Natural killer cell (primary cell): Measurements from ENCODE around the gene INHBC. TPM values are rescaled to one million over a fixed set of nuclear protein-coding genes. Genes with fewer than 3 reads are reported as not detected.

Source experiments
- ATAC-seq, 3 donors: fragments of 150-1000 bp in 2 of 3; fragments of 200-7000 bp in 1 of 3; cut with Tn5 transposase; 1 replicate in 1 of 3; 2 replicates in 2 of 3; pipeline ENCODE4 v1.10.0; 2021; ENCODE audit warnings: mild to moderate bottlenecking in 2 of 3, moderate library complexity in 2 of 3
- DNase-seq, 2 donors: peaks; one replicate each; pipeline versions ENCODE4 v3.0.0 to v3.0.0-alpha.2; 2013 to 2021; ENCODE audit warnings: mixed read lengths in 1 of 2
- H3K27ac ChIP-seq: one replicate; pipeline ENCODE4 v1.5.1; 2013; ENCODE audit warnings: mild to moderate bottlenecking, low read length
- H3K27me3 ChIP-seq: one replicate; pipeline ENCODE4 v1.6.1; 2013; ENCODE audit warnings: low read length; ENCODE audit not compliant: control insufficient read depth, insufficient read depth
- H3K36me3 ChIP-seq: one replicate; pipeline ENCODE4 v1.6.1; 2013; ENCODE audit warnings: low read length; ENCODE audit not compliant: control insufficient read depth, insufficient read depth
- H3K4me1 ChIP-seq: one replicate; pipeline ENCODE4 v1.6.1; 2013; ENCODE audit warnings: low read length; ENCODE audit not compliant: control insufficient read depth, insufficient read depth
- H3K4me3 ChIP-seq: one replicate; pipeline ENCODE4 v1.5.1; 2013; ENCODE audit warnings: low read length
- H3K9me3 ChIP-seq: one replicate; pipeline ENCODE4 v1.6.1; 2013; ENCODE audit warnings: low read length; ENCODE audit not compliant: control insufficient read depth, insufficient read depth
- H3K27ac Mint-ChIP-seq, 2 donors: one replicate each; pipeline ENCODE4 v1.8.0; 2022; ENCODE audit warnings: mild to moderate bottlenecking in 2 of 2, mixed read lengths in 2 of 2, moderate library complexity in 1 of 2
- H3K27me3 Mint-ChIP-seq, 2 donors: one replicate each; pipeline ENCODE4 v1.8.0; 2022; ENCODE audit warnings: low read depth in 2 of 2, mixed read lengths in 2 of 2
- H3K36me3 Mint-ChIP-seq: one replicate; pipeline ENCODE4 v1.8.0; 2022; ENCODE audit warnings: mixed read lengths
- H3K4me1 Mint-ChIP-seq, 2 donors: one replicate each; pipeline ENCODE4 v1.8.0; 2022; ENCODE audit warnings: mixed read lengths in 2 of 2
- H3K4me3 Mint-ChIP-seq: one replicate; pipeline ENCODE4 v1.8.0; 2022; ENCODE audit warnings: mild to moderate bottlenecking, moderate library complexity, mixed read lengths
- H3K9me3 Mint-ChIP-seq, 2 donors: one replicate each; pipeline ENCODE4 v1.8.0; 2022; ENCODE audit warnings: mixed read lengths in 2 of 2
- WGBS: methylation state at CpG from one replicate; pipeline ENCODE4 v1.1.7; 2013; ENCODE audit warnings: missing lambda C conversion rate; ENCODE audit not compliant: insufficient coverage; 5-methylcytosine and 5-hydroxymethylcytosine counted together
- intact Hi-C: fragments of 100-400 bp; cut with micrococcal nuclease; formaldehyde crosslinking; loops from one replicate; pipeline ENCODE4 v1.14.2; 2022
- total RNA-seq, 4 donors: library from RNA; stranded (reverse); fragments of 120-200 nt in 1 of 4; gene quantifications; one replicate each; pipeline versions ENCODE4 v1.2.3 to v1.2.4, GENCODE V29; 2013 to 2022
- TF ChIP-seq, protein P1 (sequence below): fragments of 200-600 bp; IDR thresholded peaks from one replicate; pipeline ENCODE4 v1.8.0; 2022; ENCODE audit warnings: antibody characterized with exemption

INHBC gene
- total RNA-seq, 3 donors from 2014 or later (not counting 1 experiment from before 2014, with no cell fraction given), result 0.18 to 0.35 (median 0.31) TPM

DNA sequence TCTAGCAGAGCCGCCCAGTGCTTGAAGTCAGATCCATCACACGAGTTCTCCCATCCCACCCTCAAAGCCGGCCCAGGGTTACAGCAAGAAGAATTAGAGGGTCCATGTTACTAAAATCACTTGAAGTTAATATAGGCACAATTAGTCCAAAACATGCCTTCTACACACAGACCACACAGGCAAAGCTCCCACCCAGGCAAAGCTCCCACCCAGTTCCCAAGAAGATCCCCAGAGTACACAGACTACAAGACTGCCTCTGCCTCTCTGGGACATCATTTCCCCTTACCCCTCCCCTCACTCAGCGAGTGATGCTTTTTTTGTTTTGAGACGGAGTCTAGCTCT, 28.3 kb downstream of the INHBC start:
- H3K4me3 ChIP-seq, result no peak overlapping the region
- no peaks in the 10 kb centered on the region for H3K36me3 Mint-ChIP-seq
- ATAC-seq (no peak), DNase-seq (no peak)
- peaks cover 47% of the 10 kb centered on the region for H3K4me1 ChIP-seq
- WGBS, result 38% methylated on average over 4 of the region's 5 CpGs
- peak overlapping the region; percentile 76 to 96 for H3K27ac Mint-ChIP-seq
- H3K4me3 Mint-ChIP-seq, result peak overlapping the region; percentile 93
- intact Hi-C loops, result loop anchor here (2.0 kb wide), 1 partner anchor 14 kb away; no protein-coding TSS in a partner anchor
- peaks cover 64 to 68% of the 10 kb centered on the region in 2 donors for H3K4me1 Mint-ChIP-seq
- H3K9me3 ChIP-seq, result no peaks in the 10 kb centered on the region
- H3K36me3 ChIP-seq, result peaks cover 5% of the 10 kb centered on the region
- peaks cover 0 to 15% of the 10 kb centered on the region in 2 donors for H3K27me3 Mint-ChIP-seq
- no peaks in the 10 kb centered on the region for H3K9me3 Mint-ChIP-seq
- no peak overlapping the region for H3K27ac ChIP-seq
- TF ChIP-seq, protein P1, sequence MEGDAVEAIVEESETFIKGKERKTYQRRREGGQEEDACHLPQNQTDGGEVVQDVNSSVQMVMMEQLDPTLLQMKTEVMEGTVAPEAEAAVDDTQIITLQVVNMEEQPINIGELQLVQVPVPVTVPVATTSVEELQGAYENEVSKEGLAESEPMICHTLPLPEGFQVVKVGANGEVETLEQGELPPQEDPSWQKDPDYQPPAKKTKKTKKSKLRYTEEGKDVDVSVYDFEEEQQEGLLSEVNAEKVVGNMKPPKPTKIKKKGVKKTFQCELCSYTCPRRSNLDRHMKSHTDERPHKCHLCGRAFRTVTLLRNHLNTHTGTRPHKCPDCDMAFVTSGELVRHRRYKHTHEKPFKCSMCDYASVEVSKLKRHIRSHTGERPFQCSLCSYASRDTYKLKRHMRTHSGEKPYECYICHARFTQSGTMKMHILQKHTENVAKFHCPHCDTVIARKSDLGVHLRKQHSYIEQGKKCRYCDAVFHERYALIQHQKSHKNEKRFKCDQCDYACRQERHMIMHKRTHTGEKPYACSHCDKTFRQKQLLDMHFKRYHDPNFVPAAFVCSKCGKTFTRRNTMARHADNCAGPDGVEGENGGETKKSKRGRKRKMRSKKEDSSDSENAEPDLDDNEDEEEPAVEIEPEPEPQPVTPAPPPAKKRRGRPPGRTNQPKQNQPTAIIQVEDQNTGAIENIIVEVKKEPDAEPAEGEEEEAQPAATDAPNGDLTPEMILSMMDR, result peak; percentile 35
- peaks cover 6% of the 10 kb centered on the region for H3K27me3 ChIP-seq

DNA sequence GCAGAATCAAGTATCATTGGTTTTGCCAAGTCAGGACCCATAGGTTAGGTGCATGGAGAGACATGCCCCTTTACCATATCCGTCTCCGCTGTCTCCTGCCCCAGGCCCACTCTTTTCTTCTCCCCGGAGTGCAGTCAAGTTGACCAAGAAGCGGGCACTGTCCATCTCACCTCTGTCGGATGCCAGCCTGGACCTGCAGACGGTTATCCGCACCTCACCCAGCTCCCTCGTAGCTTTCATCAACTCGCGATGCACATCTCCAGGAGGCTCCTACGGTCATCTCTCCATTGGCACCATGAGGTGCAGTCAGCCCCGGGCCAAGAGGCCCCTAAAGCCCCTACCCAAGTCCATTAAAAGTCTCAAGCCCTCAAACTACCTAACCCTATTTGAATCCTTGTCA, 30.0 kb downstream of the INHBC start:
- ATAC-seq, result no peak
- Mint-ChIP-seq H3K27me3 (peaks cover 0 to 15% of the 10 kb centered on the region in 2 donors), H3K9me3 (no peaks in the 10 kb centered on the region), H3K36me3 (no peaks in the 10 kb centered on the region), H3K4me3 (peak overlapping the region; percentile 56), H3K27ac (peak overlapping the region; percentile 61 to 62), H3K4me1 (peaks cover 69 to 73% of the 10 kb centered on the region in 2 donors)
- H3K27me3 ChIP-seq, result peaks cover 6% of the 10 kb centered on the region
- peaks cover 42% of the 10 kb centered on the region for H3K4me1 ChIP-seq
- no peak overlapping the region for H3K4me3 ChIP-seq
- peaks cover 16% of the 10 kb centered on the region for H3K36me3 ChIP-seq
- no peaks in the 10 kb centered on the region for H3K9me3 ChIP-seq
- intact Hi-C loops, result no loop called here
- no peak for DNase-seq
- 93% methylated on average over 12 of the region's 12 CpGs for WGBS
- TF ChIP-seq, protein P1, result no peak
- H3K27ac ChIP-seq, result no peak overlapping the region

DNA sequence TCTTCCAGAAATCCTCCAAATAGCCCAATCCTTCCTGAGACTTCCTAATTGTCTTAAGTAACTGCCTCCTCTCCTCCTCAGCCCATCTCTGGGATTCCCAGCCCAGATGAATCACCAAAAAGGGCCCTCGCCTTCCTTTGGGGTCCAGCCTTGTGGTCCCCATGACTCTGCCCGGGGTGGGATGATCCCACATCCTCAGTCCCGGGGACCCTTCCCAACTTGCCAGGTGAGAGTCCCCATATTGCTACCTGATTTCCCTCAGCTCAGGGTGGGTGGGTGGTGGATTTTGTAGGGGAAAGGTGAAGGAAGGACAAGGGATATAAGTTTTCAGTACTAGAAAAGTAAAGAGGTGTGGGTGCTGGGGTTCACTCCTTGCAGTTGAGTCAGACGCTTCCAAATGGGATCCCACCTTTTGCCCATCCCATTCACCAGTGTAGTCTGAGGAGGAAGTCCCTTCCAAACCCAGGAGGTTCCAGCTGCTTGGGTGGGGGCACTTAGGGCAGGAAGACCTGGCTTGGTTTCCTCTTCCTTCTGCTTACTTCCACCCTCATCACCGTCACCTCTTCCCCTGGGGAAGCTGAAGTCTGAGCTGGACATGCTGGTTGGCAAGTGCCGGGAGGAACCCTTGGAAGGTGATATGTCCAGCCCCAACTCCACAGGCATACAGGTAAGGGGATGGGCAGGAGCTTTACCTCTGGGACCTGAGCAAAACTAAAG, 30.6 kb downstream of the INHBC start:
- H3K27ac Mint-ChIP-seq, result peak overlapping the region; percentile 62 to 80
- Histone ChIP-seq H3K27me3 (peaks cover 6% of the 10 kb centered on the region), H3K9me3 (no peaks in the 10 kb centered on the region), H3K4me3 (no peak overlapping the region), H3K36me3 (peaks cover 22% of the 10 kb centered on the region), H3K4me1 (peaks cover 42% of the 10 kb centered on the region), H3K27ac (no peak overlapping the region)
- H3K4me1 Mint-ChIP-seq, result peaks cover 69 to 73% of the 10 kb centered on the region in 2 donors
- no peaks in the 10 kb centered on the region for H3K9me3 Mint-ChIP-seq
- peaks cover 0 to 14% of the 10 kb centered on the region in 2 donors for H3K27me3 Mint-ChIP-seq
- ATAC-seq (no peak), DNase-seq (no peak)
- TF ChIP-seq, protein P1, result no peak
- peak overlapping the region; percentile 56 for H3K4me3 Mint-ChIP-seq
- 75% methylated on average over 5 of the region's 6 CpGs for WGBS
- intact Hi-C loops, result no loop called here
- no peaks in the 10 kb centered on the region for H3K36me3 Mint-ChIP-seq
